NB4 (cell line): ENCODE results near the gene LRGUK.

Source experiments
- CTCF ChIP-seq: IDR thresholded peaks from one replicate; pipeline ENCODE4 v1.5.1; 2012; ENCODE audit warnings: low read depth, low read length
- MAX ChIP-seq: IDR thresholded peaks from 2 replicates; pipeline ENCODE4 v1.6.1; 2011; ENCODE audit warnings: low read depth, low read length

- TF ChIP-seq CTCF (no peak), MAX (no peak)
Measured at GRCh38 chr7:134197345-134197744, 70.2 kb downstream of the LRGUK start.
